GM12878 (cell line): Measurements from ENCODE around the gene SEPTIN10. TPM values are rescaled to one million over a fixed set of nuclear protein-coding genes. Genes with fewer than 3 reads are reported as not detected.

ENCODE experiments used
- ATAC-seq: fragments of 200-7000 bp; cut with Tn5 transposase; 3 replicates; pipeline ENCODE4 v1.9.1; 2020; ENCODE audit warnings: mild to moderate bottlenecking, moderate library complexity
- BruUV-seq: library from RNA; stranded (reverse); fragments of 400-500 nt; replicated peaks from 2 replicates; lab custom pipeline; 2021; lab: Mats Ljungman, UMichigan
- CTCF ChIA-PET: fragments of 300-600 bp; sonication (Branson Sonifier 250); formaldehyde crosslinking; extraction: SDS; loops from one replicate; lab custom pipeline; 2021; ENCODE audit warnings: inconsistent platforms; lab: Yijun Ruan, JAX
- POLR2A ChIA-PET: fragments of 350-600 bp; formaldehyde crosslinking; extraction: SDS; loops from one replicate; lab custom pipeline; 2021; ENCODE audit warnings: inconsistent platforms; lab: Charles Lee
- RAD21 ChIA-PET: fragments of 300-600 bp; sonication (Branson Sonifier 250); formaldehyde crosslinking; loops from one replicate; lab custom pipeline; 2023; ENCODE audit warnings: antibody characterized with exemption; ENCODE audit not compliant: unreplicated experiment; lab: Charles Lee
- SMC1A ChIA-PET: fragments of 300-600 bp; sonication (Branson Sonifier 250); formaldehyde crosslinking; loops from one replicate; lab custom pipeline; 2023; ENCODE audit not compliant: unreplicated experiment, uncharacterized antibody; lab: Charles Lee
- DNase-seq: peaks from one replicate; pipeline ENCODE4 v3.0.0-alpha.2; 2011; ENCODE audit warnings: low read depth, low spot score
- FAIRE-seq: peaks from 3 replicates; lab custom pipeline; 2011; peaks lifted over from hg19 to GRCh38; lab: Jason Lieb, UNC
- H2AFZ ChIP-seq: 2 replicates; pipeline ENCODE4 v1.6.0; 2011; ENCODE audit warnings: low read depth, low read length, control low read depth; ENCODE audit not compliant: control insufficient read depth
- H3K27ac ChIP-seq: 2 replicates; pipeline ENCODE4 v1.5.1; 2011; ENCODE audit warnings: control low read depth; ENCODE audit not compliant: control insufficient read depth, insufficient read depth
- H3K27me3 ChIP-seq, 2 experiments: replicated peaks in 1 of 2; 2 replicates each; pipeline versions ENCODE4 v1.6.0 to v1.6.1; 2011; ENCODE audit warnings: low read length in 1 of 2; ENCODE audit not compliant: control insufficient read depth in 2 of 2, insufficient read depth in 2 of 2
- H3K36me3 ChIP-seq, 2 experiments: 2 replicates each; pipeline ENCODE4 v1.5.1; 2011; ENCODE audit warnings: low read length in 1 of 2; ENCODE audit not compliant: control insufficient read depth in 2 of 2, insufficient read depth in 2 of 2
- H3K4me1 ChIP-seq: 2 replicates; pipeline ENCODE4 v1.6.1; 2011; ENCODE audit warnings: mild to moderate bottlenecking, low read length, moderate library complexity, mixed read lengths; ENCODE audit not compliant: control insufficient read depth, insufficient read depth
- H3K4me2 ChIP-seq: 2 replicates; pipeline ENCODE4 v1.6.0; 2011; ENCODE audit warnings: control low read depth; ENCODE audit not compliant: control insufficient read depth, insufficient read depth
- H3K4me3 ChIP-seq: fragments of 200-600 bp; sonication (generic); 2 replicates; pipeline ENCODE4 v1.5.1; 2016
- H3K79me2 ChIP-seq: 2 replicates; pipeline ENCODE4 v1.6.0; 2011; ENCODE audit warnings: low read length; ENCODE audit not compliant: control insufficient read depth, insufficient read depth
- H3K9ac ChIP-seq: 2 replicates; pipeline ENCODE4 v1.8.0; 2011; ENCODE audit warnings: low read length, control low read depth, mixed read lengths; ENCODE audit not compliant: control insufficient read depth, insufficient read depth
- H3K9me3 ChIP-seq: replicated peaks from 3 replicates; pipeline ENCODE4 v1.5.1; 2011; ENCODE audit warnings: mild to moderate bottlenecking, low read length; ENCODE audit not compliant: control insufficient read depth, insufficient read depth
- H4K20me1 ChIP-seq: 2 replicates; pipeline ENCODE4 v1.6.0; 2011; ENCODE audit not compliant: control insufficient read depth, insufficient read depth
- GATAD2B ChIP-seq: fragments of 450-650 bp; conservative IDR thresholded peaks from 2 replicates; pipeline ENCODE4 v1.6.1; 2017; ENCODE audit warnings: low read depth, mild to moderate bottlenecking, moderate library complexity
- NRF1 ChIP-seq: conservative IDR thresholded peaks from 2 replicates; pipeline ENCODE4 v1.6.1; 2011; ENCODE audit warnings: mild to moderate bottlenecking, low read depth, low read length, improper control_type of control experiment
- PAX5 ChIP-seq: IDR thresholded peaks from 2 replicates; pipeline ENCODE4 v1.6.1; 2011; ENCODE audit warnings: low read depth, low read length, borderline replicate concordance
- POLR2A ChIP-seq: IDR thresholded peaks from 2 replicates; pipeline ENCODE4 v1.6.1; 2011; ENCODE audit warnings: low read depth, mild to moderate bottlenecking, low read length
- RAD21 ChIP-seq: IDR thresholded peaks from 2 replicates; pipeline ENCODE4 v1.6.1; 2011; ENCODE audit warnings: mild to moderate bottlenecking, low read depth, low read length, moderate library complexity; ENCODE audit not compliant: insufficient read depth
- REST ChIP-seq: IDR thresholded peaks from 2 replicates; pipeline ENCODE4 v1.6.1; 2012; ENCODE audit warnings: mild to moderate bottlenecking, low read depth, low read length
- TCF12 ChIP-seq: IDR thresholded peaks from 2 replicates; pipeline ENCODE4 v1.6.1; 2011; ENCODE audit warnings: low read depth, mild to moderate bottlenecking, low read length
- ZNF274 ChIP-seq: IDR thresholded peaks from one replicate; pipeline ENCODE4 v1.8.0; 2011; ENCODE audit not compliant: insufficient read length, insufficient read depth
- ZNF592 ChIP-seq: fragments of 450-650 bp; IDR thresholded peaks from 2 replicates; pipeline ENCODE4 v1.6.1; 2017; ENCODE audit warnings: mild to moderate bottlenecking, moderate library complexity
- WGBS: methylation state at CpG from one replicate; pipeline ENCODE4 v1.1.6; 2016; ENCODE audit warnings: low lambda C conversion rate; ENCODE audit not compliant: insufficient replicate concordance, insufficient coverage; ENCODE audit errors: missing lambda C conversion rate; 5-methylcytosine and 5-hydroxymethylcytosine counted together
- in situ Hi-C: fragments of 300-500 bp; cut with MboI; formaldehyde crosslinking; loops from 9 replicates; pipeline ENCODE4 v1.14.3; 2018; ENCODE audit warnings: mixed read lengths
- intact Hi-C: fragments of 100-400 bp; cut with micrococcal nuclease; formaldehyde crosslinking; loops from one replicate; pipeline ENCODE4 v1.14.2; 2022; ENCODE audit not compliant: unreplicated experiment
- polyA plus RNA-seq, 11 experiments: library from polyadenylated mRNA; depleted of rRNA in 4 of 11; unstranded in 6 of 11; stranded (reverse) in 5 of 11; fragments of >200 nt; fragmentation: Nextera tagmentation in 4 of 11; fragmentation: Illumina TruSeq in 1 of 11; extraction: Ambion mirVana in 4 of 11; extraction: Trizol in 1 of 11; gene quantifications; 1 replicate in 1 of 11; 2 replicates in 10 of 11; pipeline versions ENCODE4 v1.2.1 to v1.2.3, GENCODE V29; 2011 to 2016; ENCODE audit warnings: inconsistent platforms in 2 of 11, missing spikeins in 2 of 11, low read depth in 1 of 11
- total RNA-seq, 4 experiments: library from RNA; depleted of rRNA in 3 of 4; stranded (reverse); fragments of >200 nt in 3 of 4; fragmentation: Illumina TruSeq in 1 of 4; extraction: Trizol in 1 of 4; gene quantifications; 2 replicates each; pipeline versions ENCODE4 v1.2.1 to v1.2.3, GENCODE V29; 2013 to 2021

Gene SEPTIN10
- total and polyA plus RNA-seq, 10 of the 15 experiments (the other 5 are each of a cell fraction or from before 2014, with no cell fraction given): 20.2 to 132 (median 62.7) TPM

- TF ChIP-seq ZNF274 (no peak), PAX5 (no peak)
- TF ChIP-seq, all 136 proteins: peak for 0
These were observed 116.3 kb downstream of the SEPTIN10 start (continued) for GRCh38 chr2:109497463-109497862.

- no peaks in the 10 kb centered on the region for H3K27me3 ChIP-seq
- H3K4me1 ChIP-seq: no peaks in the 10 kb centered on the region; the same call in 1 of the 2 replicates
- no peak overlapping the region for H3K4me3 ChIP-seq
- H2AFZ ChIP-seq: no peak overlapping the region
- intact Hi-C loops: no loop called here
- no peak for FAIRE-seq
- ATAC-seq: no peak
- in situ Hi-C loops: no loop called here
- no peaks in the 10 kb centered on the region for H3K9me3 ChIP-seq
- H3K4me2 ChIP-seq: no peak overlapping the region
- CTCF ChIA-PET: interaction anchor here (1.2 kb wide), 1 partner anchor 13 kb away, joined by 3 read pairs; no protein-coding TSS in a partner anchor
- whole genome bisulfite sequencing: 2% methylated on average over 3 of the region's 3 CpGs
- RAD21 ChIA-PET: no interaction called here
- H3K27ac ChIP-seq: no peak overlapping the region
- no peaks in the 10 kb centered on the region for H3K79me2 ChIP-seq
- H3K36me3 ChIP-seq: no peaks in the 10 kb centered on the region
- H3K9ac ChIP-seq: no peak overlapping the region
- no peak for TF ChIP-seq ZNF592
- TF ChIP-seq NRF1: no peak
- TF ChIP-seq RAD21: no peak
- no peak for TF ChIP-seq TCF12
- TF ChIP-seq GATAD2B: no peak
- TF ChIP-seq REST: no peak
- TF ChIP-seq POLR2A: no peak
- TF ChIP-seq, all 136 proteins: peak for 0
- H4K20me1 ChIP-seq: no peaks in the 10 kb centered on the region
- ChIA-PET POLR2A (interaction anchor here (0.5 kb wide), 1 partner anchor 30 kb away, joined by 4 read pairs; no protein-coding TSS in a partner anchor), SMC1A (interaction anchor here (1.5 kb wide), 1 partner anchor 15 kb away, joined by 5 read pairs; no protein-coding TSS in a partner anchor)
- BruUV-seq: no TSS peak
- no peak for DNase-seq
These were observed 119.4 kb downstream of the SEPTIN10 start for GRCh38 chr2:109494351-109494750.
